GM12872 (cell line): ENCODE measurements around the gene TRIM44.

Source experiments
- TF ChIP-seq, protein P1 (sequence below): IDR thresholded peaks from 3 replicates; pipeline ENCODE4 v1.5.1; 2011; ENCODE audit warnings: low read depth, mild to moderate bottlenecking, low read length, moderate library complexity; ENCODE audit not compliant: insufficient read depth

Gene TRIM44

DNA sequence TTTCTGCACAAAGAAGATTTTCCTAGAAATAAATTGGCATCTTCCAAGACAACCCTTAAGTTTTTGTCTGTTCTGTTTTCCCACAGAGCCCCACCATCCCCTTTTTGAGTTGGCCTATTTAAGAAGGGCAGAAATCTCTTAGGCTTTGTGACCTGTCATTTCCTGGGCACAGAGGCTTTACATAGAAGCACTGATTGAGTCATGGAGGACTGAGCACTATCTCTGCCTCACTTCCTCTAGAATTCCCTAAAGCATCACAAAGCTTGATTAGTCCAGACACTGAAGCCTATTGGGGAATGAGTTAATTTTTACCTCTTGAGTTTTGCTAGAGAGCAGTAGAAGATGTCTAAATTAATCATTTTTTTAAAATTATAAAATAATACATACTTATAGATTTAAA lies 25.4 kb downstream of the TRIM44 start:
- TF ChIP-seq, protein P1, sequence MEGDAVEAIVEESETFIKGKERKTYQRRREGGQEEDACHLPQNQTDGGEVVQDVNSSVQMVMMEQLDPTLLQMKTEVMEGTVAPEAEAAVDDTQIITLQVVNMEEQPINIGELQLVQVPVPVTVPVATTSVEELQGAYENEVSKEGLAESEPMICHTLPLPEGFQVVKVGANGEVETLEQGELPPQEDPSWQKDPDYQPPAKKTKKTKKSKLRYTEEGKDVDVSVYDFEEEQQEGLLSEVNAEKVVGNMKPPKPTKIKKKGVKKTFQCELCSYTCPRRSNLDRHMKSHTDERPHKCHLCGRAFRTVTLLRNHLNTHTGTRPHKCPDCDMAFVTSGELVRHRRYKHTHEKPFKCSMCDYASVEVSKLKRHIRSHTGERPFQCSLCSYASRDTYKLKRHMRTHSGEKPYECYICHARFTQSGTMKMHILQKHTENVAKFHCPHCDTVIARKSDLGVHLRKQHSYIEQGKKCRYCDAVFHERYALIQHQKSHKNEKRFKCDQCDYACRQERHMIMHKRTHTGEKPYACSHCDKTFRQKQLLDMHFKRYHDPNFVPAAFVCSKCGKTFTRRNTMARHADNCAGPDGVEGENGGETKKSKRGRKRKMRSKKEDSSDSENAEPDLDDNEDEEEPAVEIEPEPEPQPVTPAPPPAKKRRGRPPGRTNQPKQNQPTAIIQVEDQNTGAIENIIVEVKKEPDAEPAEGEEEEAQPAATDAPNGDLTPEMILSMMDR: no peak

DNA sequence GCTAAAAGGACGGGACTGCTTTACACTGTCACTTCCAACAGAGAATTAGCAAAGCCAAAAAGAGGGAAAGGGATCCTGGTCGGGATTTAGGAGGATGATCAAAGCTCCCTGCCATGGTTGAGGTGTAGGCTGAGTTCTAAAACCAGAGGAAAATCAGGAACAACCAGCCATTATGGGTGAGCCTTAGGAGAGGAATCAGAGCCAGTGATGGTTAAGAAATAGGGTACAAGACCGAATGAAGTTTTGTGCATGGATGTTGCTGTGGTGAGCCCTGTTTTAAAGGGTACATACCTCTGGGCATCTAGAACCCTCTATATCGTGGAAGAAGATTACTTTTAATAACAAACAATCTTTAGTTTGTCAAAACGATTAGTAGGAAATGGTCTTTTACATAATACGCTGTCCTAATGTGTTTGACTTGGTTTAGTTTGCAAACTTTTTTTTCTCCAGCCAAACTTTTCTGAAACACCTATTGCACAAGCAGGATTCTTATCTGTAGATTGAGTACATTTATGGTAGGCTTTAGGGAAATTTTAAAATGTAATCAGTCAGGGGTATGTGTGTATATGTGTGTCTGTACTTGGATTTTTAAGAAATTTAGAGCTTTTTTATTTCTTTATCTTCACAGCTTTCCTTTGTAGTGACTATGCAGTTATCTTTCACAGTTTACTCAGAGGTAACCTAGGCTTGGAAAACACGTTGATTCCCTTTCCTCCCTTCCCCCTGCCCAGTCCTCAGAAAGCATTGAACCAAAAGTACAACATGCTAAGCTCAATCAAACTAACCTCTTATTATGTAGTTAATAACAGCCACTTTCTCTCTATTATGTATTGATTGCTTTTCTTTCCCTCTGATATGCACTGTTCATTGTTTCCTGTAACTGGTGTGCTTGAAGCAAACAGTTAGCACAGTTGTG lies 26.8 kb downstream of the TRIM44 start:
- TF ChIP-seq, protein P1: no peak

DNA sequence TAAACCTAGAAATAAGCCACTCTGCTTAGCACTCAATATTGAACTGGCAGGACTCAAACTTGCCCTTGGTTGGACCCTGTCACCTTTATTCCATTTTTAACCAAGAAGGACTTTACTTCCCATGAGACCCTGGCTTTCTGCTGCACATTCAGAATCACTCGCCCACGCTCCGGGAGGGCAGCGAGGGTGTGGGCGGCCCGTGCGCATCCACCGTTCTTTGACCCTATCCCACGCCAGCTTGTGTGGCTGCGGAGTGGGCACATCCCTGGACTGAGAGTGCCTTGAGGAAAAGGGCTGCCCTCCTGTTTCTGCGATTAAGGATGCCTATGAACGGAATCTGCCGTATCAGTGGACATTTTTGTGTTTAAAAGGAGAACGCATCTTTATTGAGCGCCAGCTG lies 39.6 kb downstream of the TRIM44 start:
- TF ChIP-seq, protein P1: no peak

DNA sequence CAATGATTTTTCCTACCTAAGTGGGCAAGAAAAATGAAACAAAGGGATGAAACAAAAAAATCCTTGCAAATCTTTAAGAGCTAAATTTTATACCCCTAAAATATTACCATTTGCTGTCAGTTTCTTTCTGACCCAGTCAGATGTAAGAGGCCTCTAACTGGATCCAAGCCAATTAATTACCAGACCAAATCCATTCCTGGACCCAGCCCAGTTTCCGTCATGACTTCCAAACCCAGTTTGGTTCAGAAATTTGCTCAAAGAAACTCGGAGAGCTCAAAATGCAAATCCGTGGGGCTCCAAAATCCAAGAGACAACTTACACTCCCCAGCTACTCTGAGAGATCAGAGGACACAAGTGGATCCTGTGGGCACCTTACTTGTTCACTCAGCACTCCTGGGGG lies 46.8 kb downstream of the TRIM44 start:
- TF ChIP-seq, protein P1: no peak

DNA sequence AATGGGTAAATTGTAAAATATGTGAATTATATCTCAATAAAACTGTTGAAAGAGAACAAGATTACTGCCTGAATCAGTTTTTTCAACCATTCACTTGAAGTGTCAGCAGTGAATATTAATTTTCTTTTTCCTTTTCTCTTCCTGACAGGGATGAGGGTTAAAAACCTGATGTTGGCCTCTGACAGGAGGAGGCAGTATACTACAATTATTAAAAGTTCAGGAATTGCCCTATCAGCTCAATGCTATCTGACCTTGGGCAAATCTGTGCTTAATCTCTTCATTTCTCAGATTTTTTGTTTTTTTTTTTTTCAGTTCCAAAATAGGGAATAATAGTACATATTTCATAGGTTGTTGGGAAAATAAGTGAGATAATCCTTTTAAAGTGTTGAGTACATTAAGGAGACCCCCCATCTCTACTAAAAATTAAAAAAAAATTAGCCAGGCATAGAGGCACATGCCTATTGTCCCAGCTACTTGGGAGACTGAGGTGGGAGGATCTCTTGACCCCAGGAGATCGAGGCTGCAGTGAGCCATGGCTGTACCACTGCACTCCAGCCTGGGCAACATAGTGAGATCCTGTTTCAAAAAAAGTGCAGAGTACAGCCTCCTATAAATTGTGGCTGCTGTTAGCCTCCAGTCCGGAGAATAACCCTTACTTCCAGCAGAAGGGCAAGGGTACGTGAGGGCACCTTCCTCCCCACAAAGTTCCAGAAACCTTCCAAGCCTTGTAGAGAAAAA lies 48.8 kb downstream of the TRIM44 start:
- TF ChIP-seq, protein P1: 0 out of 3 replicates have a peak, but pooled peaks have one; percentile 5

DNA sequence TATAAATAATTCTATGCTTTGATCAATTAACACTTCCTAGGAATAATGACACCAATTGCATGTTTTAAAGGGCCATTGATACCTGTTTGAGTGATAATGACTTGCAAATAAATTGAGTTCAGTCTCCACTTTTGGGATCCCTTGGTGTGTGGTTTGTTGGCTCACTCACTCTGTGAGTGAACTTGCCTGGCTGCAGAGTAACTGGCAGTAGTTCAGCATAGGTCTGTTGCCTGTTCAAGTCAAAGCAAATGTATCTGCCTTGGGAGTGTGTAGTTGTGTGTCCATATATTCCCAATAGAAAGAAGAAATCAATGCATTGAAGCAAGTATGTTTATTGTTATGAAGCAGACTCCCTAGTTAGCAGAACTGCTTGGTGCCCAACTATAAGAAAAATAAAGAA lies 49.3 kb downstream of the TRIM44 start:
- TF ChIP-seq, protein P1: no peak

DNA sequence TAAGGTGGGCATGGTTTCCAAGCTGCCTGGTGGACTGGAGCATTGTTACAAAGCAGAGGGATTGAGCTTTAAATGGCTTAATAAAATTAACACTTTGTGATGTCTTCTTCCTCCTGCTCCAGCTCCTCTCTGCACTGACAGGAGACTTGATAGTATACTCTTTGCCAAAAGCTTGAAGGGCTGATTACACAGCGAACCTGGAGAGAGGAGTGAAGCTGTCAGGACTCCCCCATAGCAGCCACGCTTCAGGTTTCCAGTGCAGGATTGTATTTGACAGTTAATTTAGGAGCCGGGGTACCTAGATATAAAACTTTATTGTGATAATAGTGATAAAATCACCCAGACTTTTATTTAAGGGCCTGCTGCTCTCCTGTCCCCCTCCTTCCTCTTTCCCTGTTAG lies 50.0 kb downstream of the TRIM44 start:
- TF ChIP-seq, protein P1: no peak
